SK-N-SH treated with all-trans-retinoic acid at 6 μM for 48 hours (cell line): ENCODE results near the gene TMEM100.

Experiments used
- ATAC-seq: fragments of 200-7000 bp; cut with Tn5 transposase; 3 replicates; pipeline ENCODE4 v1.9.1; 2020; ENCODE audit warnings: mild to moderate bottlenecking, moderate library complexity
- ARNTL ChIP-seq: fragments of 450-650 bp; formaldehyde crosslinking; IDR thresholded peaks from 2 replicates; pipeline ENCODE4 v1.5.0; 2020; ENCODE audit warnings: low read depth, mild to moderate bottlenecking, moderate library complexity, borderline replicate concordance
- BACH2 ChIP-seq: fragments of 250-450 bp; sonication (Bioruptor Pico); IDR thresholded peaks from 2 replicates; pipeline ENCODE4 v1.9.0; 2021; ENCODE audit warnings: mild to moderate bottlenecking, borderline replicate concordance
- CREB5 ChIP-seq: fragments of 250-450 bp; sonication (Bioruptor Pico); IDR thresholded peaks from 2 replicates; pipeline ENCODE4 v1.5.1; 2020; ENCODE audit warnings: low read depth, mild to moderate bottlenecking, moderate library complexity
- CSDC2 ChIP-seq: fragments of 250-450 bp; sonication (Bioruptor Pico); IDR thresholded peaks from 2 replicates; pipeline ENCODE4 v1.5.0; 2020; ENCODE audit warnings: mild to moderate bottlenecking, moderate library complexity
- CSRNP3 ChIP-seq: fragments of 250-450 bp; sonication (Bioruptor Pico); IDR thresholded peaks from 2 replicates; pipeline ENCODE4 v1.5.1; 2021; ENCODE audit warnings: mild to moderate bottlenecking, moderate library complexity
- ESRRG ChIP-seq: fragments of 250-450 bp; sonication (Bioruptor Pico); IDR thresholded peaks from 2 replicates; pipeline ENCODE4 v1.6.1; 2021; ENCODE audit warnings: mild to moderate bottlenecking
- GLIS3 ChIP-seq: fragments of 250-450 bp; sonication (Bioruptor Pico); IDR thresholded peaks from 2 replicates; pipeline ENCODE4 v1.5.0; 2020; ENCODE audit warnings: mild to moderate bottlenecking, moderate library complexity
- ISL1 ChIP-seq: fragments of 250-450 bp; sonication (Bioruptor Pico); IDR thresholded peaks from 2 replicates; pipeline ENCODE4 v2.1.2; 2022; ENCODE audit warnings: mild to moderate bottlenecking, moderate library complexity
- OSR1 ChIP-seq: fragments of 250-450 bp; sonication (Bioruptor Pico); IDR thresholded peaks from 2 replicates; pipeline ENCODE4 v1.8.0; 2022; ENCODE audit warnings: moderate library complexity, mild to moderate bottlenecking, inconsistent platforms
- PATZ1 ChIP-seq: fragments of 250-450 bp; sonication (Bioruptor Pico); IDR thresholded peaks from 2 replicates; pipeline ENCODE4 v1.8.0; 2020; ENCODE audit warnings: mild to moderate bottlenecking, moderate library complexity, borderline replicate concordance
- POU6F1 ChIP-seq: fragments of 250-450 bp; sonication (Bioruptor Pico); IDR thresholded peaks from 2 replicates; pipeline ENCODE4 v1.8.0; 2021; ENCODE audit warnings: low read depth, mild to moderate bottlenecking, moderate library complexity, borderline replicate concordance
- PPARA ChIP-seq: fragments of 250-450 bp; sonication (Bioruptor Pico); IDR thresholded peaks from 2 replicates; pipeline ENCODE4 v1.5.0; 2020; ENCODE audit warnings: mild to moderate bottlenecking, borderline replicate concordance
- RARB ChIP-seq: fragments of 250-450 bp; sonication (Bioruptor Pico); IDR thresholded peaks from 2 replicates; pipeline ENCODE4 v1.8.0; 2021; ENCODE audit warnings: mild to moderate bottlenecking, moderate library complexity
- SNAI2 ChIP-seq: fragments of 250-450 bp; sonication (Bioruptor Pico); IDR thresholded peaks from 2 replicates; pipeline ENCODE4 v1.5.0; 2020; ENCODE audit warnings: mild to moderate bottlenecking, moderate library complexity
- TCF4 ChIP-seq: fragments of 250-450 bp; sonication (Bioruptor Pico); IDR thresholded peaks from 2 replicates; pipeline ENCODE4 v1.8.0; 2021; ENCODE audit warnings: mild to moderate bottlenecking, moderate library complexity, borderline replicate concordance
- TOX ChIP-seq: fragments of 250-450 bp; sonication (Bioruptor Pico); IDR thresholded peaks from 2 replicates; pipeline ENCODE4 v1.8.0; 2021; ENCODE audit warnings: mild to moderate bottlenecking, moderate library complexity, borderline replicate concordance
- TSHZ2 ChIP-seq: fragments of 250-450 bp; sonication (Bioruptor Pico); IDR thresholded peaks from 2 replicates; pipeline ENCODE4 v1.5.0; 2020; ENCODE audit warnings: mild to moderate bottlenecking, moderate library complexity
- ZFP3 ChIP-seq: fragments of 250-450 bp; sonication (Bioruptor Pico); IDR thresholded peaks from 2 replicates; pipeline ENCODE4 v1.5.0; 2020; ENCODE audit warnings: mild to moderate bottlenecking, moderate library complexity
- ZFP30 ChIP-seq: fragments of 450-650 bp; formaldehyde crosslinking; IDR thresholded peaks from 2 replicates; pipeline ENCODE4 v1.5.0; 2022; ENCODE audit warnings: mild to moderate bottlenecking, moderate library complexity
- ZNF565 ChIP-seq: fragments of 450-650 bp; formaldehyde crosslinking; conservative IDR thresholded peaks from 2 replicates; pipeline ENCODE4 v1.5.0; 2020; ENCODE audit warnings: low read depth, mild to moderate bottlenecking, moderate library complexity
- ZNF70 ChIP-seq: fragments of 450-650 bp; formaldehyde crosslinking; IDR thresholded peaks from 2 replicates; pipeline ENCODE4 v1.5.0; 2020; ENCODE audit warnings: mild to moderate bottlenecking, moderate library complexity
- ZNF8 ChIP-seq: fragments of 450-650 bp; formaldehyde crosslinking; IDR thresholded peaks from 2 replicates; pipeline ENCODE4 v1.5.0; 2020; ENCODE audit warnings: mild to moderate bottlenecking, moderate library complexity

The TMEM100 gene

GRCh38 chr17:55717432-55717831 is 5.2 kb downstream of the TMEM100 start:
- no peak for ATAC-seq
- TF ChIP-seq ZNF565 (no peak), GLIS3 (CRISPR knock-in tag) (no peak), ZFP30 (CRISPR knock-in tag) (no peak), ISL1 (no peak), CREB5 (CRISPR knock-in tag) (no peak), BACH2 (CRISPR knock-in tag) (no peak), ZFP3 (CRISPR knock-in tag) (no peak), CSDC2 (CRISPR knock-in tag) (no peak), OSR1 (no peak), SNAI2 (CRISPR knock-in tag) (no peak), ESRRG (CRISPR knock-in tag) (no peak), CSRNP3 (CRISPR knock-in tag) (no peak), TCF4 (no peak), TSHZ2 (CRISPR knock-in tag) (no peak), ZNF8 (CRISPR knock-in tag) (no peak), RARB (no peak), ARNTL (no peak)
- TF ChIP-seq, all 23 proteins: peak for 0

- ATAC-seq: no peak
- no peak for TF ChIP-seq ISL1
- no peak for TF ChIP-seq BACH2 (CRISPR knock-in tag)
- no peak for TF ChIP-seq ZNF8 (CRISPR knock-in tag)
- no peak for TF ChIP-seq POU6F1 (CRISPR knock-in tag)
Measured at GRCh38 chr17:55710829-55711496, 11.7 kb downstream of the TMEM100 start.

GRCh38 chr17:55710410-55710809 is 12.3 kb downstream of the TMEM100 start:
- no peak for ATAC-seq
- TF ChIP-seq ISL1: no peak

GRCh38 chr17:55709984-55710383 is 12.7 kb downstream of the TMEM100 start:
- ATAC-seq: no peak
- no peak for TF ChIP-seq ZFP3 (CRISPR knock-in tag)
- no peak for TF ChIP-seq PPARA
- no peak for TF ChIP-seq TOX
- no peak for TF ChIP-seq ZFP30 (CRISPR knock-in tag)
- no peak for TF ChIP-seq POU6F1 (CRISPR knock-in tag)
- TF ChIP-seq ZNF565: no peak
- no peak for TF ChIP-seq PATZ1
- no peak for TF ChIP-seq ZNF70 (CRISPR knock-in tag)
- TF ChIP-seq CSRNP3 (CRISPR knock-in tag): no peak
